CD4-positive, alpha-beta T cell treated with Interleukin-21 for 1 hour (primary cell): Measurements from ENCODE around the gene KCNQ5.
"Not testable (repeated sequence)": the region's sequence is repeated elsewhere in the genome, so short reads cannot be mapped to it uniquely, and the experiment has no call there.

Experiments
- DNase-seq: peaks from one replicate; pipeline ENCODE4 v3.0.0-alpha.2; 2020

The KCNQ5 gene

DNA sequence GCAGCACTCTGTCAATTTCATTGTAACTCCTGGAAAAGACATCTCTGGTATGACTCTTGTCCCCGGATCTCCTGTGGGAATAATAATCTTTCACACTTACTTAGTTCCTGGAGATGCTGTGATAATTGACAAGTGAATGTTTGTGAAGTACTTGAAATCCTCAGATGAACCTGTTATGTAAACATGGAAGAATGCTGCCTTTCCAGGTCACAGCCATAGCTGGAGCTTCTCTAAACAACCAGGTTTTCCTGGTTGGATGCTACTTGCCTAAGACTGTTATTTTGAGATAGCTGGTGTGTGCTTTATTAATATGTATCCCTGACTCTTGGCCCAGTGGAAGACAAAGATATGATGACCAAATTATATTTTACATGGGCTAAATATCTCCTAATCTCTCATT, 228.6 kb downstream of the KCNQ5 start:
- DNase-seq, result no peak

DNA sequence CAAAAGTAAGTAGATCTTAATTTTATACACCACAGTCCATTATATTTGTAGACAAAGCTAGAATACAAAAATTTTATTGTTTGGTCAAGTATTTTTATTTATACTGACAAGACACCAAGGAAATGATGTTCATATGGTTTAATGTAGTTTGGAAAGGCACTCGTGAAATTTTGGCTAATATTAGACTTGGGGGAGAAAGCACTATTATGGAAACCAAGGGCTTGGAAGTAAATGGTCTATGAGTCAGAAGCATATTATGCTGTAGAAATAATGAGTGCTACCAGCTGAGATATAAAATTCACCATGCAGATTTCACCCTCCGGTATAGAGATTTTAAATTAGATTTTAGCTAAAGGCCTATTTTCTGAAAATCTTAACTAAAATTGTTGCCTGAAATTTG, 233.6 kb downstream of the KCNQ5 start:
- no peak for DNase-seq

DNA sequence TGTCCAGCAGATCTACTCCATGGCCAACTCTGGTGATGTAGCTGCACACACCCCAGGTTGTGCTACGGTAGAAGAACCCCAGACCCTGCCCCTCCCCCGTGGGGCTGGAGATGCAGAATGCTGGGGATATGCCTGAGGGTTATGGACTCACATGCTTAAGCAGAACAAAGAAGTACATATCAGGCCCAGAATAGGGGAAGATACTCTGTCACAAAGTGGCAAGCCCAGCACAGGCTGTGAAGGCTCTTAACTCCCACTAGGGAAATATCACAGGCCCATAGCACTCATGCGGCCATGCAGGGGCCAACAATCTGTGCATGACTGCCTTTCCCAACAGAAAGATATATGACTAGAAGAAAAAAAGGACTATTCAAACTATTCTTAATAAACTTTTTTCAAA, 234.9 kb downstream of the KCNQ5 start:
- DNase-seq, result no peak

DNA sequence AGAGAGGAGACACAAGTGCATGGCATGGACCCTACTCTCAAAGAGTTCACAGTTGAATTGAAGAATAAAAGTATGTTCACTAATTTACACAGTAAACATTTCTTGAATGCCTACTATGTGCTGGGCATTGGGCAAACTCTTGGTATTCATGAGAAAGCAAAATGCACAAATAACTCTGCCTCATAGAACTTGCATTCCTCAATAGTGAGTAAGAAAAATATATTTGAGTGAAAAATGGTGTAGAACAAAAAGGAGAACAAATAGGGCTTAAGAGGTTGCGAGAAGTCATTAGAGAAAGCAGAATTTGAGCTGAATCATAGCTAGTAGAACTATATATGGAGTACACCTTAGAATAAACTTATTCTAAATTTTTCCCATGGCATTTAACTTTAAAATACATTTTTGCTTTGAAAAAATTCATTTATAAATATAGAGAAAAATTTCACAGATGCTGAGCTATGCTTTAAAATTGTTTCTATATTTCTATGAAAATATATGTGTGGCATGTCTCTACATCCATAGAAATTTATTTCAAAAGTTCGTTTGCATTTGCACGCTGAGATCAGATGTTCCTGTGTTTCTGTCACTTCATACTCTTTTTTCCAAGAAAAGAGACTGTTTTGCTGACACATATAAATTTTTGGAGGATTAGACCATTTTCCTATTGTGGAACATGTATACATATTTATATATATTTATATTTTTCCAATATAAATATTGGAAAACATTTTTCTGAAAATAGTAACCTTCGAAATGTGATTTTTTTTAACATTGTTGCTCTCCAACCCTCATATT, 236.1 kb downstream of the KCNQ5 start:
- no peak for DNase-seq

DNA sequence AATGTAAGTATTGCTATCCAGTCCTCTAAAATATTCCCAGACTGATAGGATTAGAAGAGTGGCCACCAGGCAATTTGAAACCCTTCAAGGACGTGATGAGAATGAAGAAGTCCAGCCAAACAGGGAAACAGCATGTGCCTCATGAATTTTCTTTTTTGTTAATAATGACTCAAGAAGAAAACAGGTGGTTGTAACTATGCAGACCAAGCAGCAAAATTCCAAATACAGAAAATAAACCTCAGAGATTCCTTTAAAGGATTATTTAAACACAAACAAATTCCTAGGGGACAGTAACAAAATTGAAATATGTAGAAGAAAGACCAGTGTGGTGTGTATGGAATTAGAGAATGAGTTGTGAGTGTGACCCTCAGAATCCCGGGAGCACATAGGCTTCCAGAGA, 239.2 kb downstream of the KCNQ5 start:
- DNase-seq, result no peak

DNA sequence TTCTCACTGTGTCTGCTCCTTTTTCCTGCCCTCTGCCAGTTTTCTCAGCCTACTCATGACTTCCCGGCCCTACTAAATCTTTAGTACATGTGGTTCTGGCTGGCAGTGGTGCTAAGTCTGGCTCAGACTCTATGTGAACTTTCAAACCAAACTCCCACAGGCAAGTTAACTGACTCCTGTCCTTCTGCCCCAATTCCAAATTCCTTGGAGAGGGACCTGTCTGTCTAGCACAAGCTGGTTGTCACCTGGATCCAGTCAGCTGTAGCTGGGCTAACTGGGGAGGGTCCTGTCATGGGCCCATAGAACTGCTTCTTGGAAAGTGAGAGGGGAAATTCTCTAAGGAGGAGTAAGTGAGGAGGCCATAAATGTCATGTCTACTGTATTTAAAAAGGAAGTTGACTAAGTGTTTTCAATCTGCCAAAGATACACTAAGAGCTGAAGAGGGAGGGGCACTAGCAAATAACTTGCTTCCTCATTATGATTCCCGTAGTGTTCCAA, 240.1 kb downstream of the KCNQ5 start:
- DNase-seq, result no peak

DNA sequence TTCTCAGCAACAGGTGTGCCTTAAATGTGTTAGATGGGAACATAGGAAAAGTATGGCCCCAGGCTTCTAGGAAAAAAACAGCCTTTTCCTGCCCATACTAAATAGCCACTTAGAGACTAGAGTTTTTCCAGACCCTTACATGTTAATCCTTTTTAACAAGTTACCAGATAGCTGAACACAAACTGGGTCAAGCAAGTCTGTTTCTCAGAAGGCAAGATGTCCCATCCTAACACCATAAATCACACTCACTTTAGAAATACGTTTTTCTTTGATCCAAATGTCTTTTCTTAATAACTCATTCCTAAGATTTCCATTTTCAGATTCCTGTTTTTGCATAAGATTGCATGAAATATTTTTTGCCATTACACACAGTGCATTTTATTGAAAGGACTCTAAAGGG, 241.3 kb downstream of the KCNQ5 start:
- DNase-seq, result no peak

DNA sequence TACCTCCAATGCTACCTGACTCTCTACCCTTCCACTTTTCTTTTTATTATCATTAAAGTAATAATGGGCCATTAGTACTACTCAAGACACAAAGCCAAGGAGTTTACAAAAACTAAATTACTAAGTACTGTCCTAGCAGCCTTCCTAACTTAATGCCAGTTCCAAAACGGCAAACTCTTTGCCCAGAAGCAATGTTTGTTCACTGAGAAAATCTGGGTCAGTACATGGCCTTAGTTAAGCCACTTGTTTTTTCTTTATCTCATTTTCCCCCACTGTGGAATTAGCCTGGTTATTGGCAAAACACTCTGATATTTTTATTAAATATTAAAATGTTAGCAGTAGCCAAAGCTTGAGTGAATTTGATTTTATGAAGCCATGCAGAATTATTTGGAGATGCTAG, 242.4 kb downstream of the KCNQ5 start:
- DNase-seq, result no peak

DNA sequence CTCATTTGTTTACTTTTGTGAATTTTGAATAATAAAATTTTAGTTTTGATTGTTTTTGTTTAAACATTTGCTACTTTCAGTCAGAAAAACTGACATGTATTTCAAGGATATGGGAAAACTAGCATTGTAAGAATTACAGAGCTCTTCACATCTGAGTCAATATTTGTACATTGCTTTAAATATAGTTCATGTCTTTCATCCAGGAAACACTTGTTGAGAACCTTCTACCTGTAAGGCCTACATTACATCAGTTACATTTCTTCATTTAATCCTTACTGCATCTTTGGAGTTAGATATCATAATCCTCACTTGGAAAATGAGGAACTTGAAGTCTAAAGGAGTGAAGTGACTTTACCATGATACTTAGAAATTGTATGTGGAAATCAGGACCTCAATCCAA, 242.9 kb downstream of the KCNQ5 start:
- DNase-seq, result no peak

DNA sequence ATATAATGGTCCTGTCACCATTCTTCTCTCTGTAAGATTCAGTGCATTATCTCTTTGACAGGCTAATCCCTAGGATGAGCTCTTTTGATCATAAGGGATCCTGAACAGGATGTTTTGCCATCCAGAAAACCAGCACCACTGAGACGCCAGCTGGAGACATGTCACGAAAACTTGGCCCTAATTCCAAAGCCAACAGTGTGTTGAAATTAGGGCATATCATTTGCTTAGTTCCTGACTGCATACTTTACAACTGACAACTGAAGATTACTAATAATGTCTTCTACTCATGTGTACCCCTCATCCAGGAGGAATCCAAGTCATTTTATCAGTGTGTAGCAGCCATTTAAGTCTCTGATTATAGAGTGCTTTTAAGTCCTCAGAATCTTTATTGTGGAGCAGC, 243.6 kb downstream of the KCNQ5 start:
- DNase-seq, result no peak

DNA sequence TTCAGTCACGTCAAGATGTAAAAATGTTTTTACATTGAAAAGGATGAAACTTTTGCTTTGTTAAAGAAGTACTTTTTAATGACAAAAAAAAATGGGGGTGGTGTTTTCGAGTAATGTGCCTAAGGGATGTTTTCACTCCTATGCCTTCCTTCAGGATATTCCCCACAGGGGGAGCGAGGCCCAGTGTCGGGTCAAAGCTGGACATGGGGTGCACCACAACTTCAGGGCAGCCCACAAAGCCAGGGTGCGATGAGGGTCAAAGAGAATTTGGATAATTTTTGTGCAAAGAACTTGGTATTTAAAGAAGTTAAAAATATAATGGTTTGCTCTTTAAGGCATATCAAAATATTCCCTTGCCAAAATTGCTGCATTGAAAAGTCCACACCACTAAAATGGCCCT, 247.8 kb downstream of the KCNQ5 start:
- no peak for DNase-seq

DNA sequence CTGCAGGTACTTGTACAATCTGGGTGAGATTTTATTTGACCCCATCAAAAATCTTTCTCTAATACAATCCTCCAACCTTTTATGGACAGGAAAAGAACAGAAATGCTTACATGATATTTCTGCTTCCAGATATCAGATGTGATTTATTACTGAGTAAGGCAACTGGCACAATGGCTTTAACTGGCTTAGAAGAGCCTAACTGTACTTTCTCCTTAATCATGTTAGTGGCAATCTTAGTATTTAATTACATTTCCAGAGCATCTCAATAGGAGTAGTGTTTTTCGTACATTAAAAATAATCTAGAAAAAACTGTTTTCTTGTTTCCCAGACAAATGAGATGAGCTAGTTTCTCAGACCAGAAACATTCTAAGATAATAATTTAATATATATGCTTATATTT, 251.6 kb downstream of the KCNQ5 start:
- DNase-seq, result no peak

DNA sequence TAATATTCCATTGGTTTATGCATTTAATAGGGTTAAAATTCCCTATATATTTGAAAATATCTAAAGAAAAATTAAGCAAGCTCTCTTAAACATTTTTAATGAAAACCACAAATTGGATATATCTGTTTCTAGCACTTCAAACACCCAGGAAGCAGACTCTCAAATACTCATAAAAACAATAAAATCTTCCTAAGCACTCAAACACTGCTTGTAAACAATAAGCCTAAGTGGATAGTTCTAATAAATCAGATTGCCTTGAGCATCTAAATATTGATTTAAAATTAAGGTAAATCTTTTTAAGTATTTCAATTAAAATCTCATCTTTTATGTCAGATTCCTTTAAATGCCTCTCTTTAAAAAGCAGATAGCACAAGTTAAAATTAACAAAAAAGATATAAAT, 254.4 kb downstream of the KCNQ5 start:
- no peak for DNase-seq

DNA sequence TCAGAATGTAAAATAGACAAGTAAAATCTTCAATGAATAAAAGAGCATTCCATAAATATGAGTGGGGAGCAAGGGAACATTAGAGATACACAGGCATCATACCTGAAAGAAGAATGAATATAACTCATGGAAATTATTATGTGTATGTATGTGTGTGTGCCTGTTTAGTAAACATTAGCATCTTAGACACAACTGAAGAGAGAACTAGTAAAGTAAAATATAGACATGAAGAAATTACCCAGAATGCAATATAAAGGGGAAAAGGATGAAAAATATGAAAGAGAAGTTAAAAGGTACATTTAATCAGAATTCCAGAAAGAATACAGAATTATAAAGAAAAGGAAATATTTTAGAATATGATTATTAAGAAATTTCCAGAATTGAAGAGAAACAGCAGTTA, 264.3 kb downstream of the KCNQ5 start:
- no peak for DNase-seq

DNA sequence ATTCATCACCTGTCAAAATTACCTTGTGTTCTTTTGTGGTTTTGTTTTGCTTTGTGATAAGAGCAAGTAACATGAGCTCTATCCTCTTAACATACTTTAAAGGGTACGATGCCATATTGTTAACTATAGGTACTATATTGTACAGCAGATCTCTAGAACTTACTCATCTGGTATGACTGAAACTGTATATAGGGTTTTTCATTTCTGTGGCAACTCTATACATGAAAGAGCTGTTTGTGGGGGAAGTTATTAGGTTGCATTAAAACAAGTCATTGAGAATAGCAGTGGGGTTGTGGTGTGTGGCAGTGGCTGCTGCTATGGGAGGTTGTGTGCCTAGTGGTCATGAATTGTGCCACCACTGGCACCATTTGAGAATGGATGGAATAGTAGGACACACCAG, 268.4 kb downstream of the KCNQ5 start:
- no peak for DNase-seq

DNA sequence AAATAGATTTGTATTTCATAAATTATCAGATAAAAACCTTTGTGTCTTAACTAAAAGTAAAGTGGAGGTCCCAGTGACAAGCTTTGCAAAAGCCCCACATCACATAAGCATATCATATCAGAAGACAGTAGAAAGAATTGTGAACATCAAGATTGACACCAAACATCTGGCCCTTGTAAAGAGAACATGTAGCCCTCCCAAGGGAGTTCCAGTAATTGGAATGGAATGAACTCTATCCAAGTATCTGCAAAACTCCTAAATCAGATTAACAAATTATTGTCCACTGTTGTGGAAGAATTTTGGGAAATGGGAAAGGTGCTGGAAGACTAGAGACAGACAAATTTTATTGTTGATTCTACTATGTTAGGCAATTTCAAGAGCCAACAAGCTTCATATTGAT, 268.8 kb downstream of the KCNQ5 start:
- DNase-seq, result no peak

DNA sequence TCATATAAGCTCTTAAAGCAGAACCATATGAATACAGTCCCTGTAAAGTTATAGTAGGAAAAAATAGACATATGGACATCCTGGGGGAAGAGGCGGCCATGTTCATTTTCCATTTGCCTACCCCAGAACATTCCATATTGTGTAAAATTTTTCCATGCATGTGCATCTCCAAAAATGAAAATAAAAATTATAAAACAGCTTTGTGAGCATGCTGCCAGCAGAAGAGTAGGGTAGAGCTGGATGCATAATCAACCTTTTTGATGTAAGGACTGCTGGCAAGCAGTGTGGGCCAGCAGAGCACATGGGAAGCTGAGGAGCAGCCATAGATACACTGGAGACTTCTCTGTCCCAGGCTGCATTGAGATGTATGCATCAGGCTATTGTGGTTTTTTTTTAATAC, 271.0 kb downstream of the KCNQ5 start:
- no peak for DNase-seq

DNA sequence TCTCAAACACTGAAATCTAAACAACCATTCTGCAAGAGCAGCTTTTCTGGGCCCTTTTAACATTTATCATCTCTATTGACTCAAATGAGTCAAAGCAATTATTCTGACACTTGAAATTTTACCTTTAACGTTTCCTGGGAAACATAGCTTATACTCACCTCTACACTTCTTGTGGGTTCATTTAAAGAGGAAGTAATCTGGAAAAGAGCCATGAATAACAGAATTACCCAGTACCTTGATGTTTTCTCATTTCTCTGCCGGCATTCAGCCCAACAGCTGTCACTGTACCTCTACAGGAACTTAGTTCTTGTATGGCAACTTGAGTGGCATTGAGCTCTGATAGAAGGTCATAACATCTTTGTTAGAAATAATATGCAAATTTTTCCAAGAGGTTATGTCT, 272.2 kb downstream of the KCNQ5 start:
- DNase-seq, result no peak

DNA sequence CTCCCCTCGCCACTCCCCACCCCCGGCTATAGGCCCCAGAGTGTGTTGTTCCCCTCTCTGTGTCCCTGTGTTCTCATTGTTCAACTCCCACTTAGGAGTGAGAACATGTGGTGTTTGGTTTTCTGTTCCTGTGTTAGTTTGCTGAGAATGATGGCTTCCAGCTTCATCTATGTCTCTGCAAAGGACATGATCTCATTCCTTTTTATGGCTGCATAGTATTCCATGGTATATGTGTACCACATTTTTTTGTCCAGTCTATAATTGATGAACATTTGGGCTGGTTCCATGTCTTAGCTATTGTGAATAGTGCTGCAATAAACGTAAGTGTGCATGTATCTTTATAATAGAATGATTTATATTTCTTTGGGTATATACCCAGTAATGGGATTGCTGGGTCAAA, 276.4 kb downstream of the KCNQ5 start:
- not testable (repeated sequence) for DNase-seq

DNA sequence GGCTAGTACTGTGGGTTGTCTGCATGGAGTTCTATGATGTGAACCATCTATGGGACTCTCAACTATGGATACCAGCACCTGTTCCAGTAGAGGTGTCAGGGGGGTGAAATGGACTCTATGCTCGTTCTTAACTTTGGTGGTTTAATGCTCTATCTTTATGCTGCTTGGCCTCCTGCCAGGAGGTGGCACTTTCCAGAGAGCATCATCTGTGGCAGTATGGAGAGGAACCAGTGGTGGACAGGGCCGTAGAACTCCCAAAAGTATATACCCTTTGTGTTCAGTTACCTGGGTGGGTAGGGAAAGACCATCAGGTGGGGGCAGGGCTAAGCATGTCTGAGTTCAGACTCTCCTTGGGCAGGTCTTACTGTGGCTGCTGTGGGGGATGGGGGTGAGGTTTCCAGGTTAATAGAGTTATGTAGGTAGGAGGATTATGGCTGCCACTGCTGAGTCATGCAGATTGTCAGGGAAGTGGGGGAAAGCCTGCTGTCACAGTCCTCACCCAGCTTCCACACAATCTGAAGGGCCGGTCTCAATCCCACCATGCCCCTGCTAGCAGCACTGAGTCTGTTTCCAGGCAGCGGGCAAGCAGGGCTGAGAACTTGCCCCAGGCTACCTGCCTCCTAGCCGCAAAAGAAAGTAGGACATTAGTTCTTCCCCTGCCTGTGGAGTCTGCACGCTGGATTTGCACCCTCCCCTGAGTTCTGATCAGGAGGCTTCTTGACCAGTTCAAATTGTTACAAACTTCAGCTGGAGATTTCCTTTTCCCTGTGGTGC, 284.0 kb downstream of the KCNQ5 start:
- DNase-seq, result no peak

DNA sequence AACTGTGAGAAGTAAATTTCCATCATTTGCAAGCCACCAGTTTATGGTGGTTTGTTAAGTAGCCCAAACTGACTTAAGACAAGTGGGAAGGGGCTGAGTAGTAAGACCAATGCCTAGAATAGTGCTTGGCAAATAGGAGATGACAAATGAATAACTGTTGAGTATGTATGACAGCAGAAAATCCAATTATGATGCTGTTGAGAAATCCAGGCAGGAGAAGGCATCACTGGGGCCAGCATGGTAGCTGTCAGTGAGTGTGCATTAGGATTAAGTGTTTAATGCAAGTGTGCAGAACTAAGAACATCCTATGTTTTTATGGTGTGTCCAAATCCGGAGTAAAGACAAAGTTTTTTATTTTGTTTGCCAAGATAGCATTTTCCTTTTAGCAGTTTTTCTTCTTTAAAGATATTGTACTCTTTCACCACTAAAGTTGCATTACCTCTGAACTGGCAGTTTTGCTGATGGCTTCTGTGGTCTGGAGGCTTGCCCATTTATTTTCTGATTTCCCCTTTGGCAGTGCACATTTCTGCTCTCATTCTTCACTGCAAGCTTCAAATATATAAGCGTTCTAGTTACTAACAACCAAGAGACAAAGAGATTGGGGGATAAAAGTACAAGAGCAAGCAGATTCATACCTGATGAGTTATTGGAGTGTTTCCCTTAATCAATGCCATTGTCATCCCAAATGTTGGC, 289.7 kb downstream of the KCNQ5 start:
- DNase-seq, result no peak

DNA sequence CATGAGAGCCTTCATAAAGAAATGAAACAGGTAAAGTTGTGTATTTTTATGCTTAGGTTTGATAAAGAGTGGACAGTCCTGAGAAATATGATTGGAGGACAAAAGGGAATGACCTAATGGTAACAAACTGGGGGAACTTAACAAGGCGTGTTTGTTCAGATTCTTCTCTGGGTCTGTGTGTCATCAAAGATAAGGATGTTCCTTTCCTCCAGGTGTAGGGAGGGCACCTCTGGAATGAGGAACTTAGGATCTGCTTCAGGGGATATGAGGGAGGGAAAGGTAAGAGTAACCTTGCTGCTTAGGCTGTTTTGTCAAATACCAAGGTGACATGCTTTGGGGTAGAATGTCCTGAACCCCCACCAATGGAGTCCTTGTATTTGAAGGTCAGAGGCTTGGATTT, 291.9 kb downstream of the KCNQ5 start:
- no peak for DNase-seq

DNA sequence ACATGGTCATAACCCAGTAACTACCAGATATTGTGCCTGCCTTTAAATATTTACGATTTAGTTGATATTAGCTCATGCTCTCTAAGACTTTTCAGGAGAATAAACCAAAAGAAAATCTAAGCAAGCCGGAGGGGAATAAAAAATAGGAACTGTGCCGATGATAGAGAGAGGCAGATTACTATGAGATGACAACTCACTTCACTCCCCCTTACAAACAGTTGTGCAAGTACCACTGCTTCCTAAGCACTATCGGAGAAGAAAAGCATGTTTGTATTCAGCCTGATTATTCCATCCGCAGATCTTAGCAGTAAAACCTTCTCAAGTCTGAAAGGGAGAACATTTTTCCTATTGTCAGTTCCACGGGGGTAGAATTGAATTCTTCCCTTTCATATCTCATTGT, 294.4 kb downstream of the KCNQ5 start:
- DNase-seq, result no peak

DNA sequence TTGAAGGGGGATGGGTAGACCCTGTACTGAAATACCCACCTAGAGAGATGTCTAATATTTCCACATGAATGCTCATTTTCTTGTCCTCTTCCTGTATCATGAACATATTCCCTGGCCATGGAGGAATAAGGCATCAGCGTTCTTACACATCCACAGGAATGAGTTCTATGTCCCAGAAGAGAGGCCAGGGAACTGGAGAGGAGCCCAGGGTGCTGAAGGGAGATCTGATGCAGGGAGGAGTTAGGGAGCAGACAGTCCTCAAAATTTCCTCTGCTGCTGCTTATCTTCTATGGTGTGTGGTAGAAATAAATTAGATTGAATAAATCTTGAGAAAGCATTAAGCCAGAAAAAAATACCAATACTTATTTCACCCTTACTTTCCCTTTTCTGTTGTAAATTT, 295.0 kb downstream of the KCNQ5 start:
- no peak for DNase-seq
